ENCODE measurements around the gene ERBB4. TPM values are rescaled to one million over a fixed set of nuclear protein-coding genes. Genes with fewer than 3 reads are reported as not detected.
A peak's percentile ranks its signal among the peaks of the same experiment; 100 is the strongest.

Gene ERBB4
- total RNA-seq, 1 donor from 2014 or later, result 25.3 TPM

DNA sequence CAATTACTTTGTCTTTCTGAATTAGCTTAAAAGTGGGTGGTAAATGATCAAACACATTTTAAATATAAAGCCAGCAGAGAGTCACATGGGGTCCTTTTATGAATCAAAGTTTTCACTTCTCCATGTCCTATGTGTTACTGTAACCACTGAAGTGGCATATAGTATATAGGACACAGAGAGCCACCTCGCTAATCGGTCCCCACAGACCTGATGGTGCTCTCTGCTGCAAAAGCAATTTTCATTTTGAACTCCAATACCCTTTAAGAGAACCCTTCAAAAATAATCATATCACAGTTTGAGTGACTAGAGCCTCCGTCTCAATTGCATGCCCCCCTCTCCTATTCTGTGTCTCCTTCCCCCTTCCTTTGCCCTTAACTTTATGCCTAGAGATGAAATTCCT is 272.8 kb downstream of the ERBB4 start:
- DNase-seq, result no peak
- no peaks in the 10 kb centered on the region for H3K36me3 ChIP-seq
- intact Hi-C loops (cut with DNase I), result no loop called here
- H3K4me3 ChIP-seq, result no peak overlapping the region
- H3K27ac ChIP-seq, result no peak overlapping the region
- H3K9me3 ChIP-seq, result no peaks in the 10 kb centered on the region
- ATAC-seq, result no peak
- no peaks in the 10 kb centered on the region for H3K27me3 ChIP-seq (ENCODE audit: low read depth)
- no peaks in the 10 kb centered on the region for H3K4me1 ChIP-seq
- TF ChIP-seq, protein P1, sequence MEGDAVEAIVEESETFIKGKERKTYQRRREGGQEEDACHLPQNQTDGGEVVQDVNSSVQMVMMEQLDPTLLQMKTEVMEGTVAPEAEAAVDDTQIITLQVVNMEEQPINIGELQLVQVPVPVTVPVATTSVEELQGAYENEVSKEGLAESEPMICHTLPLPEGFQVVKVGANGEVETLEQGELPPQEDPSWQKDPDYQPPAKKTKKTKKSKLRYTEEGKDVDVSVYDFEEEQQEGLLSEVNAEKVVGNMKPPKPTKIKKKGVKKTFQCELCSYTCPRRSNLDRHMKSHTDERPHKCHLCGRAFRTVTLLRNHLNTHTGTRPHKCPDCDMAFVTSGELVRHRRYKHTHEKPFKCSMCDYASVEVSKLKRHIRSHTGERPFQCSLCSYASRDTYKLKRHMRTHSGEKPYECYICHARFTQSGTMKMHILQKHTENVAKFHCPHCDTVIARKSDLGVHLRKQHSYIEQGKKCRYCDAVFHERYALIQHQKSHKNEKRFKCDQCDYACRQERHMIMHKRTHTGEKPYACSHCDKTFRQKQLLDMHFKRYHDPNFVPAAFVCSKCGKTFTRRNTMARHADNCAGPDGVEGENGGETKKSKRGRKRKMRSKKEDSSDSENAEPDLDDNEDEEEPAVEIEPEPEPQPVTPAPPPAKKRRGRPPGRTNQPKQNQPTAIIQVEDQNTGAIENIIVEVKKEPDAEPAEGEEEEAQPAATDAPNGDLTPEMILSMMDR (IDR thresholded peaks at IDR 0.05), result no peak

DNA sequence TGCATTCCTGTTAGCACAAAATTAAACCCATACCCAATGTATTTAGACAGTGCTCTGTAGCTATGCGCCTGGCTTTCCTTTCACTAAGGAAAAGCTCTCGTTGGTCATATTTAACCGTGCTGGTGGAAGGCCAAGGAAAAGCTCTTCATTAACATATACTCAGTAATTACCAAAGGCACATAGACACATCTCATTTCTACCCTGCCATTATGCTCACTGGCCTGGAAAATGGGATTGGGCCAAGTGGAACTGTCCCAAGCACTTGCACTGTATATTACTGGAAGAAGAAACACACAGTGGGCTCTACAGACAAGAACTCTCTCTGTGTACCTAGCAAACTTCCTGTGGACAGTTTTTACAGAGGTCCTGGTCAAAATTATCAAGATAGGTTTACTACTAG is 274.4 kb downstream of the ERBB4 start:
- no peak overlapping the region for H3K27ac ChIP-seq
- intact Hi-C loops (cut with DNase I), result no loop called here
- TF ChIP-seq, protein P1 (IDR thresholded peaks at IDR 0.05), result no peak
- no peaks in the 10 kb centered on the region for H3K36me3 ChIP-seq
- no peak for ATAC-seq
- no peaks in the 10 kb centered on the region for H3K9me3 ChIP-seq
- H3K4me3 ChIP-seq, result no peak overlapping the region
- no peaks in the 10 kb centered on the region for H3K4me1 ChIP-seq
- no peaks in the 10 kb centered on the region for H3K27me3 ChIP-seq (ENCODE audit: low read depth)
- no peak for DNase-seq

DNA sequence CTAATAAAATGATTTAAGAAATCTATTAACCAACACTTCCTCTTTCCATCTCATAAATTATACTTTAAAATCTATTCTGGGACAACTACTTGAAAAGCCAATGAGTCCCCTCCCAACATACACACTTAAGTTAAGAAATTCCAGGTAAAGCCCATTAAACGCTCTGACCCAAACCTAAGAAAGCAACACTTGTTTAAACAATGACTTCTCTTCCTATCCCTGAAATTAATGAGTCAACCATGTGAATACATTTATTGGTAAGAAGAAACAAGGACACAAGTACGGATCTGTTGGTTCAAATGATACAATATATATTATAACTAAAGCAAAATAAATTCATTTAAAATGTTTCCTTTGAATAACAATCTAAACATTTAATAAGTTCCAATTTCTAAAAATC is 279.4 kb downstream of the ERBB4 start:
- Histone ChIP-seq H3K36me3 (no peaks in the 10 kb centered on the region), H3K27me3 (ENCODE audit: low read depth) (no peaks in the 10 kb centered on the region), H3K4me3 (no peak overlapping the region), H3K9me3 (no peaks in the 10 kb centered on the region), H3K4me1 (no peaks in the 10 kb centered on the region), H3K27ac (no peak overlapping the region)
- intact Hi-C loops (cut with DNase I), result no loop called here
- ATAC-seq (peak in 1 of 2 donors; percentile 44), DNase-seq (no peak)
- TF ChIP-seq, protein P1 (IDR thresholded peaks at IDR 0.05), result no peak

DNA sequence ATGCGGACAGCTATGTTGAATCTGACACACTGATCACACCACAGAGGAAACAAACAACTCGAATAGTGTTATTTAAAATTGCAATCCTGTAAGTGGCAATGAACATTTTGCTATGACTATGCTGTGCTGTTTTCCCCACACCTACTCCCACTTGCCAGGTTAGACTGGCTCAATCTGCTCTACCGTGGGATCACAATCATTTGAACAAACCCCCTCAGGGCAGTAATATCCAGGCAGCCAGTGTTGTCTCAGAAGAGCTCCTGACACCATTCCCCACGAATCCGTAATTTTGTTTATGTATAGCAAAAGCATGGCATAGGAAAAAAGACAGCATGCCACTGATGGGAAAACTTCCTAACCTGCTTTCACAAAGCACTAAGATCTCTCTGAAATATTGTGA is 284.3 kb downstream of the ERBB4 start:
- H3K4me3 ChIP-seq, result no peak overlapping the region
- H3K36me3 ChIP-seq, result no peaks in the 10 kb centered on the region
- TF ChIP-seq, protein P1 (IDR thresholded peaks at IDR 0.05), result no peak
- H3K27ac ChIP-seq, result no peak overlapping the region
- no peaks in the 10 kb centered on the region for H3K9me3 ChIP-seq
- DNase-seq (no peak), ATAC-seq (no peak)
- no peaks in the 10 kb centered on the region for H3K4me1 ChIP-seq
- intact Hi-C loops (cut with DNase I), result no loop called here
- no peaks in the 10 kb centered on the region for H3K27me3 ChIP-seq (ENCODE audit: low read depth)

DNA sequence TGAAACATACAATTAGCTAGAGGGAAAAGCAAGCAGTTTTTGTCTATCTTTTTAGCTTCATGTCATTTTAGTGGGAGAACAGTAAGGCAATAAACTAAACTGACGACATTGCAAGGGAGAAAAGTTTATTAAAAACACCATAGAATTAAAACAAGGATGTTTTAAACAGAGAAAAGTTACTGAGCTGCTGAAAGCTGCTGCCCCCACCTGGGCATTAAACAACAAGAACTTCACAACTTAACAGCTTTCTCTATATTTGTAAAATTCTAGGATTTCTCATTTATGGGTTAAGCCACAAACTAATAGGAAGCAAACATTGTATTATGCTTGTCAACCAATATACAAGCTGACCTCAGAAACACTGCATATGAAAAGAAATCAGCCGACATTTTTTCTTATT is 289.2 kb downstream of the ERBB4 start:
- no peak overlapping the region for H3K27ac ChIP-seq
- H3K4me1 ChIP-seq, result no peaks in the 10 kb centered on the region
- H3K36me3 ChIP-seq, result no peaks in the 10 kb centered on the region
- ATAC-seq, result no peak
- H3K4me3 ChIP-seq, result no peak overlapping the region
- H3K9me3 ChIP-seq, result no peaks in the 10 kb centered on the region
- TF ChIP-seq, protein P1 (IDR thresholded peaks at IDR 0.05), result no peak
- DNase-seq, result no peak
- intact Hi-C loops (cut with DNase I), result no loop called here
- no peaks in the 10 kb centered on the region for H3K27me3 ChIP-seq (ENCODE audit: low read depth)

DNA sequence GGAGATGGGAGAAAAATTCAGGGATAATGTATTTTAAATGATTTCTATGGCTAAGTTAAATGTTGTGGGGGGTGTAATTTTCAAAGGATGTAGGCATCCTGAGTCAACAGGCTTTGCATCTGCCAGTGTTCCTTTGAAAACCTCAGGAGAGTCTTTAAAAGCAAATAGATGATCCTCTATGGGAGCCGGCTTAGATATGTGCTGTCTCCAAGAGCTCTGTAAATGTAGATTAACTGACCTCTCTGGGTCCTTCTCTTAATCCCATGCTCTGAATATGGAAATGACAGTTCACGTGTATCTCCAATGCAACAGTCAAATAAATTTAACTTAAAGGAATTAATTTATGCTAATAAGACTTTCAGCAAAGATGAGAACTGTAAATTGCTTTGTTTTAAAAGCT is 292.7 kb downstream of the ERBB4 start:
- H3K4me1 ChIP-seq, result no peaks in the 10 kb centered on the region
- no peaks in the 10 kb centered on the region for H3K36me3 ChIP-seq
- H3K27me3 ChIP-seq (ENCODE audit: low read depth), result no peaks in the 10 kb centered on the region
- intact Hi-C loops (cut with DNase I), result no loop called here
- TF ChIP-seq, protein P1 (IDR thresholded peaks at IDR 0.05), result no peak
- H3K27ac ChIP-seq, result no peak overlapping the region
- ATAC-seq (no peak), DNase-seq (no peak)
- H3K9me3 ChIP-seq, result no peaks in the 10 kb centered on the region
- no peak overlapping the region for H3K4me3 ChIP-seq
